Measurements from ENCODE around the gene CDS2.

- TF ChIP-seq CTCF (IDR thresholded peaks at IDR 0.05), result no peak
- no peak for TF ChIP-seq POLR2A (IDR thresholded peaks at IDR 0.05)
These were observed 46.4 kb upstream of the CDS2 start for GRCh38 chr20:5080384-5080877.
